Endothelial cell (in vitro differentiated cells): ENCODE data around the gene ANKFN1. TPM values are rescaled to one million over a fixed set of nuclear protein-coding genes. Genes with fewer than 3 reads are reported as not detected.

Source experiments
- DNase-seq: peaks from one replicate; pipeline ENCODE4 v3.0.0; 2021; ENCODE audit warnings: low spot score
- H3K27ac Mint-ChIP-seq: one replicate; pipeline ENCODE4 v1.8.0; 2021; ENCODE audit warnings: mixed read lengths, inconsistent platforms; ENCODE audit not compliant: unreplicated experiment
- H3K27me3 Mint-ChIP-seq: one replicate; pipeline ENCODE4 v1.8.0; 2021; ENCODE audit warnings: mild to moderate bottlenecking, moderate library complexity, mixed read lengths, inconsistent platforms; ENCODE audit not compliant: unreplicated experiment
- H3K36me3 Mint-ChIP-seq: one replicate; pipeline ENCODE4 v1.8.0; 2021; ENCODE audit warnings: mild to moderate bottlenecking, low read depth, mixed read lengths, inconsistent platforms; ENCODE audit not compliant: unreplicated experiment
- H3K4me1 Mint-ChIP-seq: one replicate; pipeline ENCODE4 v1.8.0; 2021; ENCODE audit warnings: mild to moderate bottlenecking, mixed read lengths, inconsistent platforms; ENCODE audit not compliant: unreplicated experiment
- H3K4me3 Mint-ChIP-seq: one replicate; pipeline ENCODE4 v1.8.0; 2021; ENCODE audit warnings: mild to moderate bottlenecking, mixed read lengths, inconsistent platforms; ENCODE audit not compliant: unreplicated experiment
- H3K9me3 Mint-ChIP-seq: one replicate; pipeline ENCODE4 v1.8.0; 2021; ENCODE audit warnings: mixed read lengths, inconsistent platforms; ENCODE audit not compliant: unreplicated experiment
- total RNA-seq: library from RNA; stranded (reverse); fragmentation: NEBNext Ultra II Directional; extraction: Animal tissue kit (Norgen Biotek cat#: 25700); gene quantifications from one replicate; pipeline ENCODE4 v1.2.1, GENCODE V29; 2021; ENCODE audit not compliant: unreplicated experiment
- TF ChIP-seq, protein P1 (sequence below): fragments of 200-600 bp; sonication (generic); IDR thresholded peaks from one replicate; pipeline ENCODE4 v1.5.0; 2021; ENCODE audit warnings: antibody characterized with exemption; ENCODE audit not compliant: unreplicated experiment

ANKFN1 gene
- total RNA-seq, 1 donor from 2014 or later = not detected

- no peaks in the 10 kb centered on the region for H3K27me3 Mint-ChIP-seq
- no peak overlapping the region for H3K4me3 Mint-ChIP-seq
- DNase-seq = no peak
- no peaks in the 10 kb centered on the region for H3K36me3 Mint-ChIP-seq
- H3K9me3 Mint-ChIP-seq = no peaks in the 10 kb centered on the region
- TF ChIP-seq, protein P1, sequence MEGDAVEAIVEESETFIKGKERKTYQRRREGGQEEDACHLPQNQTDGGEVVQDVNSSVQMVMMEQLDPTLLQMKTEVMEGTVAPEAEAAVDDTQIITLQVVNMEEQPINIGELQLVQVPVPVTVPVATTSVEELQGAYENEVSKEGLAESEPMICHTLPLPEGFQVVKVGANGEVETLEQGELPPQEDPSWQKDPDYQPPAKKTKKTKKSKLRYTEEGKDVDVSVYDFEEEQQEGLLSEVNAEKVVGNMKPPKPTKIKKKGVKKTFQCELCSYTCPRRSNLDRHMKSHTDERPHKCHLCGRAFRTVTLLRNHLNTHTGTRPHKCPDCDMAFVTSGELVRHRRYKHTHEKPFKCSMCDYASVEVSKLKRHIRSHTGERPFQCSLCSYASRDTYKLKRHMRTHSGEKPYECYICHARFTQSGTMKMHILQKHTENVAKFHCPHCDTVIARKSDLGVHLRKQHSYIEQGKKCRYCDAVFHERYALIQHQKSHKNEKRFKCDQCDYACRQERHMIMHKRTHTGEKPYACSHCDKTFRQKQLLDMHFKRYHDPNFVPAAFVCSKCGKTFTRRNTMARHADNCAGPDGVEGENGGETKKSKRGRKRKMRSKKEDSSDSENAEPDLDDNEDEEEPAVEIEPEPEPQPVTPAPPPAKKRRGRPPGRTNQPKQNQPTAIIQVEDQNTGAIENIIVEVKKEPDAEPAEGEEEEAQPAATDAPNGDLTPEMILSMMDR = no peak
- H3K4me1 Mint-ChIP-seq = peaks cover 13% of the 10 kb centered on the region
- no peak overlapping the region for H3K27ac Mint-ChIP-seq
These were observed 335.5 kb downstream of the ANKFN1 start for GRCh38 chr17:56488800-56489199.

GRCh38 chr17:56489980-56490379 lies 336.7 kb downstream of the ANKFN1 start:
- Mint-ChIP-seq H3K36me3 (no peaks in the 10 kb centered on the region), H3K27me3 (no peaks in the 10 kb centered on the region), H3K4me3 (no peak overlapping the region), H3K4me1 (peaks cover 13% of the 10 kb centered on the region), H3K9me3 (no peaks in the 10 kb centered on the region), H3K27ac (no peak overlapping the region)
- TF ChIP-seq, protein P1 = no peak
- DNase-seq = no peak

DNA sequence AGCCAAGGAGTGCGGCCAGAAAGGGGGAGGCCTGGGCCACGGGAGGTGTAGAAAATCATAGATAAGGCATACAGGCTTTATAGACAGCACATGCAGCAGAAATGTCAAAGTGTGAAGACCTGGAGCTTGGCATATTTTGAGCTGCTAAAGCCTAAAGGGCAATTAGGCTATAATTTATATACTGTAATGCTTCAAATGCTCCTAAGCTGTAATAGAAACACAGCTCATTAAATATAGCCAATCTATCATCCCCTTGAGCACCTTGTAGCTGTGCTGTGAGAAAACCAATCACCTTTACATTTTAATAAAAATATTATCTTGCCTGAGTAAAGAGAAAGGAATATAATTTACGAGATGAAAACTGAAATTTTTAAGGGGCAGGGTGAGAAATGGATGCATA lies 342.3 kb downstream of the ANKFN1 start:
- no peak overlapping the region for H3K4me3 Mint-ChIP-seq
- TF ChIP-seq, protein P1 = no peak
- no peak overlapping the region for H3K27ac Mint-ChIP-seq
- no peak for DNase-seq
- no peaks in the 10 kb centered on the region for H3K36me3 Mint-ChIP-seq
- peaks cover 2% of the 10 kb centered on the region for H3K27me3 Mint-ChIP-seq
- H3K4me1 Mint-ChIP-seq = peaks cover 3% of the 10 kb centered on the region
- no peaks in the 10 kb centered on the region for H3K9me3 Mint-ChIP-seq

- no peaks in the 10 kb centered on the region for H3K36me3 Mint-ChIP-seq
- H3K27ac Mint-ChIP-seq = no peak overlapping the region
- H3K9me3 Mint-ChIP-seq = no peaks in the 10 kb centered on the region
- DNase-seq = no peak
- H3K4me1 Mint-ChIP-seq = no peaks in the 10 kb centered on the region
- H3K4me3 Mint-ChIP-seq = no peak overlapping the region
- H3K27me3 Mint-ChIP-seq = peaks cover 2% of the 10 kb centered on the region
- TF ChIP-seq, protein P1 = no peak
These were observed 343.9 kb downstream of the ANKFN1 start for GRCh38 chr17:56497132-56497531.

- no peak overlapping the region for H3K27ac Mint-ChIP-seq
These were observed 346.6 kb downstream of the ANKFN1 start for GRCh38 chr17:56499799-56500388.

More at GRCh38 chr17:56499799-56500388, 346.6 kb downstream of the ANKFN1 start:
- TF ChIP-seq, protein P1 = peak; percentile 71
- H3K4me3 Mint-ChIP-seq = no peak overlapping the region
- peak; percentile 26 for DNase-seq
- H3K36me3 Mint-ChIP-seq = no peaks in the 10 kb centered on the region
- peaks cover 2% of the 10 kb centered on the region for H3K27me3 Mint-ChIP-seq
- no peaks in the 10 kb centered on the region for H3K4me1 Mint-ChIP-seq
- H3K9me3 Mint-ChIP-seq = no peaks in the 10 kb centered on the region
